Rectal smooth muscle tissue (tissue), 1 donor: Measurements from ENCODE around the gene TLE2.
"Not testable (repeated sequence)": the region's sequence is repeated elsewhere in the genome, so short reads cannot be mapped to it uniquely, and the experiment has no call there.

Experiments
- H3K27ac ChIP-seq: one replicate; pipeline ENCODE4 v1.7.0; 2013; ENCODE audit warnings: low read depth, low read length, inconsistent platforms
- H3K27me3 ChIP-seq: one replicate; pipeline ENCODE4 v1.7.0; 2013; ENCODE audit warnings: low read length; ENCODE audit not compliant: control insufficient read depth, insufficient read depth
- H3K36me3 ChIP-seq: one replicate; pipeline ENCODE4 v1.7.0; 2013; ENCODE audit warnings: low read length; ENCODE audit not compliant: control insufficient read depth, insufficient read depth
- H3K4me1 ChIP-seq: one replicate; pipeline ENCODE4 v1.7.0; 2013; ENCODE audit warnings: low read length; ENCODE audit not compliant: control insufficient read depth, insufficient read depth
- H3K4me3 ChIP-seq: one replicate; pipeline ENCODE4 v1.7.0; 2013; ENCODE audit warnings: low read length
- H3K9ac ChIP-seq: one replicate; pipeline ENCODE4 v1.7.0; 2013; ENCODE audit warnings: low read length

The TLE2 gene

GRCh38 chr19:3053218-3053621, 24.1 kb upstream of the TLE2 start:
- no peak overlapping the region for H3K4me3 ChIP-seq
- H3K36me3 ChIP-seq: peaks cover 24% of the 10 kb centered on the region
- no peak overlapping the region for H3K27ac ChIP-seq
- no peak overlapping the region for H3K9ac ChIP-seq
- H3K4me1 ChIP-seq: peaks cover 10% of the 10 kb centered on the region
- no peaks in the 10 kb centered on the region for H3K27me3 ChIP-seq

- H3K27ac ChIP-seq, H3K9ac ChIP-seq, H3K4me3 ChIP-seq, H3K27me3 ChIP-seq, H3K4me1 ChIP-seq: not testable (repeated sequence)
- peaks cover 10% of the 10 kb centered on the region for H3K36me3 ChIP-seq
Measured at GRCh38 chr19:3050016-3050415, 20.9 kb upstream of the TLE2 start.

GRCh38 chr19:3049089-3049488, 20.0 kb upstream of the TLE2 start:
- H3K9ac ChIP-seq: no peak overlapping the region
- H3K36me3 ChIP-seq: peaks cover 1% of the 10 kb centered on the region
- no peak overlapping the region for H3K27ac ChIP-seq
- peaks cover 3% of the 10 kb centered on the region for H3K4me1 ChIP-seq
- no peaks in the 10 kb centered on the region for H3K27me3 ChIP-seq
- H3K4me3 ChIP-seq: no peak overlapping the region

- Histone ChIP-seq H3K4me3 (peak overlapping the region; percentile 15), H3K27me3 (no peaks in the 10 kb centered on the region), H3K27ac (peak overlapping the region; percentile 80), H3K9ac (no peak overlapping the region), H3K36me3 (no peaks in the 10 kb centered on the region), H3K4me1 (peaks cover 3% of the 10 kb centered on the region)
Measured at GRCh38 chr19:3048190-3048533, 19.1 kb upstream of the TLE2 start.

DNA sequence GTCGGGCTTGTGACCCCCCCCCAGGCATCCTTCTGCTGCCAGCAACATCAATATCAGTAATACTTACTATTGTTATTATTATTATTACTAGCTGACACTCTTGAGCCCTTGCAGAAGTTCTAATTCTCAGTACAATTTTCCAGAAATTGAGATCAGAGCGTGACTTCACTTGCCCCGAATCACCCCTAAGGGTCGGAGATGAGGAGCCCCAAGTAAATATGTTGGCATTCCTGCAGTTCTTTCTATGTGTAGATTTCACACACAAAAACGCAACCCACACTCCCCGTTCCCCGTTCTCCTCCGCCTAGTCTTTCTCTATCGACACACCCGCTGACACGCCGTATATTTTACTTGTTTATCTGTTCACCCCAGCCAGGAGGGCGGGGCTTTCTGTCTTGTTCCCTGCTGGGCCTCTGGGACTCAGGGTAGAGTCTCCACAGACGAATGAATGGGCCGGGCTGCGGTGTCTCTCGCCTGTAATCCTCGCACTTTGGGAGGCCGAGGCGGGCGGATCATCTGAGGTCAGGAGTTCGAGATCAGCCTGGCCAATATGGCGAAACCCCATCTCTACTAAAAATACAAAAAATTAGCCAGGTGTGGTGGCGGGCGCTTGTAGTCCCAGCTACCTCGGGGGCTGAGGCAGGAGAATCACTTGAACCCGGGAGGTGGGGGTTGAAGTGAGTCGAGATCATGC, 18.6 kb upstream of the TLE2 start:
- Histone ChIP-seq H3K36me3 (no peaks in the 10 kb centered on the region), H3K27me3 (no peaks in the 10 kb centered on the region), H3K4me1 (peaks cover 3% of the 10 kb centered on the region), H3K27ac (peak overlapping the region; percentile 80), H3K4me3 (peak overlapping the region; percentile 50), H3K9ac (no peak overlapping the region)

DNA sequence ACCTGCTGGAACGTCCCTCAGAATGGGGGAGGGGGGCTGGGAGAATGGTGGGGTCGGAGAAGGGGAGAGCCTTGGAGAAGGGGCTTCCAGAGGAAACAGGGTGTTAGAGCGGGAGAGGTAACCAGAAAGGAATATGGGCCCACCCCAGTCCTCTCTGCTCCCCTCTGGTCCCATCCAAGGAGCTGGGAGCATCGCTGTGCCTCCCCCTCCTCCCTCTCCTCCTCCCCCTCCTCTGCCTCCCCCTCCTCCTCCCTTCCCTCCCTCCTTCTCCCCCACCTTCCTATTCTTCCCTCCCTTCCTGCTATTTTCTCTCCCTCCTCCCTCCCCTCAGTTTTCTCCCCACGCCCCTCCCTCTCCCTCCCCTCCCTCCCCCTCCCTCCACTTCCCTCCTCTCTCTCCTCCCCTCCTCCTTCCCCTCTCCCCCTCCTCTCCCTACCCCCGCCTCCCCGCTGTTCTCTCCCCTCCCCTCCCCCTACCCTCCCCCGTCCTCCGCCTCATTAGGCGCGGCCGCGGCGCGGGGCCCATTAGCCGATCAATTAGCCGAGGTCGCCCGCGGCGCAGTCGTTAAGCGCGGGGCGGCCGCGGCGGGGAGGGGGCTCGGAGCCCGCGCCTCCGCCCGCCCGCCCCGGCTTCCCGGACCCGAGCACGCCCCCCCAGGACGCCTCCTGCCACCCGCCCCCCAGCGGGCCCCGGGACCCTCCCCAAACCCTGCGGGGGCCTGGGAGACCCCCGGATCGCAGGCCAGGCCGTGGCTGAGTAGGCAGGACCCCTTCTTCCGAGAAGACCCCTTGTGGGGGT, 17.8 kb upstream of the TLE2 start:
- no peak overlapping the region for H3K9ac ChIP-seq
- H3K27me3 ChIP-seq: no peaks in the 10 kb centered on the region
- H3K36me3 ChIP-seq: no peaks in the 10 kb centered on the region
- peaks cover 3% of the 10 kb centered on the region for H3K4me1 ChIP-seq
- peak overlapping the region; percentile 50 for H3K4me3 ChIP-seq
- peak overlapping the region; percentile 84 for H3K27ac ChIP-seq

- H3K36me3 ChIP-seq: no peaks in the 10 kb centered on the region
- H3K4me3 ChIP-seq: no peak overlapping the region
- no peaks in the 10 kb centered on the region for H3K27me3 ChIP-seq
- H3K4me1 ChIP-seq: peaks cover 3% of the 10 kb centered on the region
- peak overlapping the region; percentile 84 for H3K27ac ChIP-seq
- no peak overlapping the region for H3K9ac ChIP-seq
Measured at GRCh38 chr19:3045885-3046697, 17.0 kb upstream of the TLE2 start.

DNA sequence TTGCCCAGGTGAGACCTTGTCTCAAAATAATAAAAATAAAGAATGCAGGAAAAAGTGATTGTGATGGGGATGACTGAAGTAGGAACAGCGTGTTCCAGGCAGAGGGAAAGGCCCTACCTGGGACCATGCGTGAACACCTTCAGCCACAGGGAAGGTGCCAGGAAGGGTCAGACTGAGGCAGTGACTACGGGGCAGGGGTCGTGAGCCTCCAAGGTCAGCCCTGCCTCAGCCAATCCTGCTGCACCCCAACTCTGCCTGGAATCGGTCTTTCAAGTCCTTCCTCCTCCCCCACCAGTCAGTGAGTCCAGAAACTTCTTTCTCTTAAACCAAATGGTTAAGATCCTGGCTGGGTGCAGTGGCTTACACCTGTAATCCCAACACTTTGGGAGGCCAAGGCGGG, 16.1 kb upstream of the TLE2 start:
- Histone ChIP-seq H3K27me3 (no peaks in the 10 kb centered on the region), H3K9ac (no peak overlapping the region), H3K27ac (no peak overlapping the region), H3K4me3 (no peak overlapping the region), H3K4me1 (peaks cover 3% of the 10 kb centered on the region), H3K36me3 (no peaks in the 10 kb centered on the region)

GRCh38 chr19:3042621-3043267, 13.7 kb upstream of the TLE2 start:
- Histone ChIP-seq H3K4me3 (no peak overlapping the region), H3K27me3 (no peaks in the 10 kb centered on the region), H3K27ac (no peak overlapping the region), H3K4me1 (no peaks in the 10 kb centered on the region), H3K9ac (peak overlapping the region; percentile 30), H3K36me3 (no peaks in the 10 kb centered on the region)

DNA sequence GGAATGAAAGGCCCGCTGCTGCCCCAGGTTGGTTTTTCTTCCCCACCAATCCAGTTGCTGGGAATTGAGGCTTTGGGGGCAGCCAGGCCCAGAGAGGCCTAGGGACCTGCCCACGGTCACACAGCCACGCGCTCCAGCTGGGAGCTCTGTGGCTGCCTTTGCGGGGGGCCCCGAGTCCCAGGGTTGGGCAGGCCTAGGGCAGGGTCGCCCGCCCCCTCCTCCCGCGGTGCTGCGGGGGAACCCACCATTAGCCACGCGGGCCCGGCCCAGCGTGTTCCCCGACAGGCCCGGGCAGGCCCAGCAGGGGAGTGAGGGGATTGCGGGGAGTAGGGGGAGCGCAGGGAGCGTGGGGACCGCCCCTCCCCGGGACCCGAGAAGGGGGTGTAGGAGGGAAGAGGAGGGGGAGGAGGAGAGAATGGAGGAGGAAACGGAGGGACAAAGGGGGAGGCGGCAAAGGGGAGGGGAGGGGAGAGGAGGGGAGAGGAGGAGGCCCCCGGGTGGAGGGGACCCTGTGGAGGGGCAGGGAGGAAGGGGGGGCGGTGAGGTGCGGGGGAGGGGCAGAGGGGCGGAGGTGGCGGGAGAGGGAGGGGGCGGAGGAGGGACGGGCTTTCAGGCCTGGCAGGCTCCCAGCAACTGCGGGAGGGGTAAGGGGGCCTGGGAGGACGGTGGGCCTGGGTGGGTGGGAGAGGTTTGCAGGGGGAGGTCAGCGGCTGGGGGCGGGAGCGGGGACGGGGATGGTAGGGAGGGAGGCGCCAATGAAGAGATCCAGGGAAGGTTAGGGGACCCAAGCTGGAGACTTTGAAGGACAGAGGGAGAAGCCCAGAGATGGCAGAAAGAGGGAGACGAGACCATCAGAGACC, 12.9 kb upstream of the TLE2 start:
- H3K4me3 ChIP-seq: no peak overlapping the region
- no peaks in the 10 kb centered on the region for H3K36me3 ChIP-seq
- H3K9ac ChIP-seq: peak overlapping the region; percentile 30
- H3K4me1 ChIP-seq: no peaks in the 10 kb centered on the region
- no peaks in the 10 kb centered on the region for H3K27me3 ChIP-seq
- peak overlapping the region; percentile 58 for H3K27ac ChIP-seq

DNA sequence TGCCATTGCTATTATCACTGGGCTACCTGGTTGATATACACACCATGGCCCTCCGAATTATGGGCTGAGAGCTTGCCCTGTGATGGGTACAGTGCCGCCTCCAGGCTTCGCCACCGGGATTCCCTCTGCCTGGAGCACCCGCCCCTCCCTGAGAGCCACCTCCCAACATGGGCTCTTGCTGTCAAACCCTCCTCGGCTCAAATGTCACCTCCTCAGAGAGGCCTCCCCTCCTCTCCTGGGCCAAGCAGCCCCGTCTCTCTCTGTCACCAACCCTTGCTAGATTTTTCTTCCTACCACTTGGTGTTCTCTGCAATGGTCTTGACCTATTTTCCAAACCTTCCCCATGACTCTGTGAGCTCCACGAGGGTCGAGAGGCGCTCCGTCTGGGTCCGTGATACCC, 12.2 kb upstream of the TLE2 start:
- H3K27me3 ChIP-seq: no peaks in the 10 kb centered on the region
- peak overlapping the region; percentile 58 for H3K27ac ChIP-seq
- H3K4me3 ChIP-seq: no peak overlapping the region
- no peaks in the 10 kb centered on the region for H3K4me1 ChIP-seq
- no peaks in the 10 kb centered on the region for H3K36me3 ChIP-seq
- no peak overlapping the region for H3K9ac ChIP-seq
